Heart left ventricle (tissue), 13 donors: ENCODE measurements around the gene CDC34.

ENCODE experiments used
- CTCF ChIP-seq, 12 donors: fragments of 200-600 bp; sonication (generic) in 4 of 12; IDR thresholded peaks; one replicate each; pipeline versions ENCODE4 v1.5.0 to v1.8.0; 2018 to 2022; ENCODE audit warnings: antibody characterized with exemption in 12 of 12, mild to moderate bottlenecking in 5 of 12
- POLR2A ChIP-seq, 2 donors: fragments of 450-650 bp; IDR thresholded peaks; one replicate each; pipeline ENCODE4 v1.6.1; 2017; ENCODE audit warnings: antibody characterized with exemption in 2 of 2, mild to moderate bottlenecking in 2 of 2, moderate library complexity in 2 of 2
- donor health status: ischemic (EF 13 %, LVEDD 7.1; RV severe dilation, severe dysfunction).
- donor health status: DM: no; HTN: yes; CAD: no.
- donor health status: DM: no; HTN: no; CAD: no.
- donor health status: ischemic (EF 25% LVEDD 6.9; RV normal size, moderate dysfunction).
- donor health status: ischemic (EF 25% LVEDD 5.7; RV mildly dilated, moderate dysfunction).
- donor health status: ischemic (EF 35%, LVEDD 5.7; RV mildly dilated, moderate dysfunction).
- donor health status: nonischemic (EF 11% LVEDD 7.7; RV severe dilation, severe dysfunction).
- donor health status: DM: yes; HTN: yes; CAD: no.
- donor health status: PGD.
- donor health status: ischemic (EF 29% LVEDD 5.4; RV normal size, mild dysfunction).
- donor health status: nonischemic (EF 23%, LVEDD 6.1; RV moderate dilation, normal function).

GRCh38 chr19:567296-567900, 35.8 kb downstream of the CDC34 start:
- TF ChIP-seq CTCF (IDR thresholded peaks at IDR 0.05) (no peak), POLR2A (IDR thresholded peaks at IDR 0.05) (no peak)
